ENCODE results near the gene ABLIM1. TPM values are rescaled to one million over a fixed set of nuclear protein-coding genes. Genes with fewer than 3 reads are reported as not detected.

ABLIM1 gene
- total RNA-seq, 4 donors from 2014 or later = 56.9 to 108 (median 96.1) TPM

DNA sequence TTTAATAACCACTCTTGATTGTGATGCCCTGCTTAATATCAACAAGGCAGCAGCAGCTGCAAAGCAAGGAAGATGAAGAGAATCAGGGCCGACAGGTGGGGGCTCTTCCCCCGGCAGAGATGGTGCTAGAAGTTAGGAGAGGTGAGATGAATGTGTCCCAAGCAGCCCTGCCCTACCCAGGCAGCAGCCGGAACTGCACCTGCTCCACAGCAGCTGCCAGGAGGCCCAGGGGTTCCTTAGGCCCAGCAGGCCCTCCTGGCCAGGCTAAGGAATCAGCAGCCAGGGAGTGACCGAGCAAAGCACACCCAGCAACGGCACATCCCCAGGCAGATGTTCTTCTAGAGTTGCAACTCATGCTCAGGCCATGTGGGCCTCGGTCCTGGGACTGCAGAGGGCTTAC is 271.6 kb downstream of the ABLIM1 start:
- 51 to 76% methylated on average over 2 to 6 of the region's 6 CpGs for WGBS, 2 donors (ENCODE audit: low coverage in 1 of 2)

GRCh38 chr10:114385557-114385956 is 272.5 kb downstream of the ABLIM1 start:
- 72% methylated on average over 3 of the region's 3 CpGs; no CpG with 5 or more reads in 1 of the 2 donors for WGBS, 2 donors (ENCODE audit: low coverage in 1 of 2)

More for the DNA sequence above, 271.6 kb downstream of the ABLIM1 start:
- intact Hi-C loops (cut with DNase I; ENCODE audit: low total_unique reads) = no loop called here
- no peak for DNase-seq
- in situ Hi-C loops (cut with MboI; ENCODE audit: low pct_ligation_motif_present in 1 of 4, low pct_unique_long_range_greater_than_20kb in 1 of 4, low sequenced_read_pairs in 3 of 4) = no loop called here
- Histone ChIP-seq H3K4me3 (no peak overlapping the region), H3K27me3 (no peaks in the 10 kb centered on the region), H3K27ac (no peak overlapping the region), H3K36me3 (no peaks in the 10 kb centered on the region), H3K9me3 (no peaks in the 10 kb centered on the region), H3K4me1 (no peaks in the 10 kb centered on the region)
- TF ChIP-seq, protein P1, sequence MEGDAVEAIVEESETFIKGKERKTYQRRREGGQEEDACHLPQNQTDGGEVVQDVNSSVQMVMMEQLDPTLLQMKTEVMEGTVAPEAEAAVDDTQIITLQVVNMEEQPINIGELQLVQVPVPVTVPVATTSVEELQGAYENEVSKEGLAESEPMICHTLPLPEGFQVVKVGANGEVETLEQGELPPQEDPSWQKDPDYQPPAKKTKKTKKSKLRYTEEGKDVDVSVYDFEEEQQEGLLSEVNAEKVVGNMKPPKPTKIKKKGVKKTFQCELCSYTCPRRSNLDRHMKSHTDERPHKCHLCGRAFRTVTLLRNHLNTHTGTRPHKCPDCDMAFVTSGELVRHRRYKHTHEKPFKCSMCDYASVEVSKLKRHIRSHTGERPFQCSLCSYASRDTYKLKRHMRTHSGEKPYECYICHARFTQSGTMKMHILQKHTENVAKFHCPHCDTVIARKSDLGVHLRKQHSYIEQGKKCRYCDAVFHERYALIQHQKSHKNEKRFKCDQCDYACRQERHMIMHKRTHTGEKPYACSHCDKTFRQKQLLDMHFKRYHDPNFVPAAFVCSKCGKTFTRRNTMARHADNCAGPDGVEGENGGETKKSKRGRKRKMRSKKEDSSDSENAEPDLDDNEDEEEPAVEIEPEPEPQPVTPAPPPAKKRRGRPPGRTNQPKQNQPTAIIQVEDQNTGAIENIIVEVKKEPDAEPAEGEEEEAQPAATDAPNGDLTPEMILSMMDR (IDR thresholded peaks at IDR 0.05) = no peak
- TF ChIP-seq EP300 (IDR thresholded peaks at IDR 0.05; ENCODE audit: low read depth) (no peak), POLR2AphosphoS5 (IDR thresholded peaks at IDR 0.05) (no peak), POLR2A (IDR thresholded peaks at IDR 0.05) (no peak)

DNA sequence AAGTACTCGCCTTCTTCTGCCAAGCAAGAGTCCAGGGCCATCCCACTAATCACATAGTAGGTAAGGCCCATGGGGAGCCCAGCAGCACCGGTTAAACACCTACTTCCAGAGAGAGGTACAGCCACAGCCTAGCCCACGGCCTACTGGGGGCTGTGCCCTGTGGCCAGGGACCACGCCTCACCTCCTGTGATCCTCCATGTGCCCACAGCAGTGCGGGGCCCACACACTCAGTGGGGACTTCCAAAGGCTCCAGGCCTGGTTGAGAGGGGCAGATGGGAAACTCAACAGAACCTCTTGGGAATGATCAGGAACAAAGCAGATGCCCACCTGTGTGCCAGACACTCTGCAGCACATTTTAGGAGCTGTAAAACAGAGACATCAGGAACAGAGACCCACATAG is 273.5 kb downstream of the ABLIM1 start:
- in situ Hi-C loops (cut with MboI; ENCODE audit: low pct_ligation_motif_present in 1 of 4, low pct_unique_long_range_greater_than_20kb in 1 of 4, low sequenced_read_pairs in 3 of 4) = no loop called here
- no peaks in the 10 kb centered on the region for H3K9me3 ChIP-seq

More at GRCh38 chr10:114385557-114385956, 272.5 kb downstream of the ABLIM1 start:
- intact Hi-C loops (cut with DNase I; ENCODE audit: low total_unique reads) = no loop called here
- TF ChIP-seq POLR2AphosphoS5 (IDR thresholded peaks at IDR 0.05) (no peak), EP300 (IDR thresholded peaks at IDR 0.05; ENCODE audit: low read depth) (no peak), POLR2A (IDR thresholded peaks at IDR 0.05) (no peak)
- TF ChIP-seq, protein P1 (IDR thresholded peaks at IDR 0.05) = no peak
- Histone ChIP-seq H3K4me1 (no peaks in the 10 kb centered on the region), H3K27ac (no peak overlapping the region), H3K9me3 (no peaks in the 10 kb centered on the region), H3K27me3 (no peaks in the 10 kb centered on the region), H3K36me3 (no peaks in the 10 kb centered on the region), H3K4me3 (no peak overlapping the region)
- no peak for DNase-seq
- in situ Hi-C loops (cut with MboI; ENCODE audit: low pct_ligation_motif_present in 1 of 4, low pct_unique_long_range_greater_than_20kb in 1 of 4, low sequenced_read_pairs in 3 of 4) = no loop called here

DNA sequence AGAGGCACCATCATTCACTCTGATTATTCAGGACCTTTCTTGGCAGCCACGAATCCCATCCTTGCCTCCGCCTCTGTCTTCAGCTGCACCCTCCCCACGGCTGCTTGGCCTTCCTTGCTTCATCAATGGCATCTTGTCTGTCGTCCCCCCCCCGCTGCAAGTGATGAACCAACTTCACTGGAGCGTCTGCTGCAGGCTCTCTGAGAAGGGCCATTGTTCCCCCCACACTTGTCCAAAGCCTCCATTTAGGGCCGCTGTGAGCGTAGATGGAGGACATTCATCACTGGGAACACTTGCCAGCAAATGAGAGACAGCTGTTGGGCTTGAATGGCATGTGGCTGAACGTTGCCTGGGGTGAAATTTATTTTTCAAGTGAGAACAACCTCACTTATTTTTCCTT is 273.9 kb downstream of the ABLIM1 start:
- no peaks in the 10 kb centered on the region for H3K36me3 ChIP-seq
- no peak overlapping the region for H3K27ac ChIP-seq
- H3K27me3 ChIP-seq = no peaks in the 10 kb centered on the region
- intact Hi-C loops (cut with DNase I; ENCODE audit: low total_unique reads) (no loop called here), in situ Hi-C loops (cut with MboI; ENCODE audit: low pct_ligation_motif_present in 1 of 4, low pct_unique_long_range_greater_than_20kb in 1 of 4, low sequenced_read_pairs in 3 of 4) (no loop called here)
- peaks cover 0 to 4% (median 0%) of the 10 kb centered on the region in 4 donors for H3K4me1 ChIP-seq
- no peak overlapping the region for H3K4me3 ChIP-seq
- TF ChIP-seq EP300 (IDR thresholded peaks at IDR 0.05; ENCODE audit: low read depth) (no peak), POLR2A (IDR thresholded peaks at IDR 0.05) (no peak), POLR2AphosphoS5 (IDR thresholded peaks at IDR 0.05) (no peak)
- TF ChIP-seq, protein P1 (IDR thresholded peaks at IDR 0.05) = no peak
- no peak for DNase-seq
- no peaks in the 10 kb centered on the region for H3K9me3 ChIP-seq
- WGBS, 2 donors (ENCODE audit: low coverage in 1 of 2) = 81 to 82% methylated on average over 6 to 9 of the region's 9 CpGs

More for the DNA sequence above, 273.5 kb downstream of the ABLIM1 start:
- WGBS, 2 donors (ENCODE audit: low coverage in 1 of 2) = 86% methylated on average over 5 of the region's 5 CpGs; no CpG with 5 or more reads in 1 of the 2 donors
- no peak overlapping the region for H3K4me3 ChIP-seq
- TF ChIP-seq, protein P1 (IDR thresholded peaks at IDR 0.05) = no peak
- TF ChIP-seq EP300 (IDR thresholded peaks at IDR 0.05; ENCODE audit: low read depth) = no peak
- no peak for TF ChIP-seq POLR2A (IDR thresholded peaks at IDR 0.05)
- no peak for TF ChIP-seq POLR2AphosphoS5 (IDR thresholded peaks at IDR 0.05)
- H3K4me1 ChIP-seq = peaks cover 0 to 4% (median 0%) of the 10 kb centered on the region in 4 donors
- H3K27ac ChIP-seq = no peak overlapping the region
- no peaks in the 10 kb centered on the region for H3K27me3 ChIP-seq
- no peaks in the 10 kb centered on the region for H3K36me3 ChIP-seq
- intact Hi-C loops (cut with DNase I; ENCODE audit: low total_unique reads) = no loop called here
- DNase-seq = no peak

Small RNA genes within 50 kb of the gene (small RNA-seq; reads per million reads assigned to genes)
- gene RN7SL384P = 0 reads per million in 4 donors

Other genes with a start within 250 kb of the ABLIM1 start
- gene FHIP2A, start 163.5 kb upstream of the ABLIM1 start, total RNA-seq = 100 to 1,000 TPM in 1 of 4 donors, 10 to 100 TPM in 3; 17.2 to 218 (median 25.5) TPM

Data from transverse colon (tissue), 4 donors.